ENCODE results near the gene SGMS1. TPM values are rescaled to one million over a fixed set of nuclear protein-coding genes. Genes with fewer than 3 reads are reported as not detected.

The SGMS1 gene
- total RNA-seq, 2 donors from 2014 or later, result 32.5 to 35.9 TPM

DNA sequence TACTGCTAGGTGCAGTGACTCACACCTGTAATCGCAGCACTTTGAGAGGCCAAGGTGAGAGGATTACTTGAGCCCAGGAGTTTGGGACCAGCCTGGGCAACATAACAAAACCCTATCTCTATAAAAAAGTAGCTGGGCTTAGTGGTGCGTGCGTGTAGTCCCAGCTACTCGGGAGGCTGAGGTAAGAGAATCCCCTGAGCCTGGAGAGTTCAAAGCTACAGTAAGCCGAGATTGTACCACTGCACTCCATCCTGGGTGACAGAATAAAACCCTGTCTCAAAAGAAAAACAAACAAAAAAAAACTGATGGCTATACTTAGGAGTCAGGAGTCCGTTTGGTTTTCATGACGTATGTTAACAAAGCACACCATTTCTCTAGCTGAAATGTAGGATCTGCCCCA lies 2.9 kb downstream of the SGMS1 start:
- Histone ChIP-seq H3K36me3 (no peaks in the 10 kb centered on the region), H3K27me3 (no peaks in the 10 kb centered on the region), H3K4me3 (no peak overlapping the region), H3K27ac (no peak overlapping the region), H3K4me1 (peaks cover 0 to 33% of the 10 kb centered on the region in 2 donors), H3K9me3 (no peaks in the 10 kb centered on the region)
- no peak for DNase-seq (ENCODE audit: low spot score)
- no peak for TF ChIP-seq CTCF (IDR thresholded peaks at IDR 0.05)

DNA sequence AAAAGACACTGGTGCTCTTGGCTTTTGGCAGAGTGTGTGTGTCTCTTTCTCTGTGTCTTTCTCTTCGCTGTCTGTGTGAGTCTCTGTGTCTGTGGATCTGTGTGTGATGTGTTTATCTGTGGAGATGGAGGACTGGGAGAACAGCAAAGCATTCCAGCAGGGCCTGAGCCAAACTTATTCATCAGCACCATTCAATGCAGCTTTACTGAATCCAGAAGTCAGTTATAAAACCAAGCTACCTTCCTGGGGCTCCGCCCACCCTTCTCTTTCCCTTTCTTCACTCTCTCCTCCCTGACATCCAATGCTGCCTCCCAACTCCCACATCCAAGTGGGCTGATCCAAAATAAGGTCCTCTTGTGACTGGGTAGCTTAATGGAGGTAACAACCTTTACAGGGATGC lies 3.9 kb downstream of the SGMS1 start:
- DNase-seq (ENCODE audit: low spot score), result no peak
- no peak for TF ChIP-seq CTCF (IDR thresholded peaks at IDR 0.05)
- Histone ChIP-seq H3K36me3 (no peaks in the 10 kb centered on the region), H3K27me3 (no peaks in the 10 kb centered on the region), H3K4me1 (peaks cover 0 to 34% of the 10 kb centered on the region in 2 donors), H3K9me3 (no peaks in the 10 kb centered on the region), H3K27ac (no peak overlapping the region), H3K4me3 (no peak overlapping the region)

GRCh38 chr10:50619166-50619565 lies 4.6 kb downstream of the SGMS1 start:
- no peaks in the 10 kb centered on the region for H3K27me3 ChIP-seq
- H3K36me3 ChIP-seq, result no peaks in the 10 kb centered on the region
- TF ChIP-seq CTCF (IDR thresholded peaks at IDR 0.05), result no peak
- H3K4me3 ChIP-seq, result no peak overlapping the region
- no peaks in the 10 kb centered on the region for H3K9me3 ChIP-seq
- peaks cover 0 to 42% of the 10 kb centered on the region in 2 donors for H3K4me1 ChIP-seq
- no peak overlapping the region for H3K27ac ChIP-seq
- DNase-seq (ENCODE audit: low spot score), result no peak

DNA sequence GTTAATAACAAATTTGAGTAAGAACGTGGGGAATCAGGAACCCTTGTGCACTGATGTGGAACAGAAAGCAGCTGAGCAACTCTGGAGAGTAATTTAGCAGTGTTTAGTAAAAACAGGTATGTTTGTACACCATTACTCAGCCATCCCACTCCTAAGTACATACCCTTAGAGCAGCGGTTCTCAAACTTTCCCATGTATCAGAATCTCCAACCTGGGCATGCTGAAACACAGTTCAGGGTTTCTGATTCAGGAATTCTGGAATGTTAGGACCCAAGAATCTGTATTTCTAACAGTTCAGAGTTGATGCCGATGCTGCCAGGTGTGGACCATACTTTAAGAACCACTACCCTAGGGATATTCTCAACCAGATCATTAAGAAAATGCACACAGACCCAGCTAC lies 5.1 kb downstream of the SGMS1 start:
- Histone ChIP-seq H3K27me3 (no peaks in the 10 kb centered on the region), H3K27ac (no peak overlapping the region), H3K4me1 (peaks cover 0 to 45% of the 10 kb centered on the region in 2 donors)

GRCh38 chr10:50615658-50616057 lies 8.1 kb downstream of the SGMS1 start:
- Histone ChIP-seq H3K4me1 (peaks cover 0 to 50% of the 10 kb centered on the region in 2 donors), H3K27ac (no peak overlapping the region), H3K9me3 (no peaks in the 10 kb centered on the region), H3K36me3 (no peaks in the 10 kb centered on the region), H3K4me3 (no peak overlapping the region), H3K27me3 (no peaks in the 10 kb centered on the region)
- TF ChIP-seq CTCF (IDR thresholded peaks at IDR 0.05), result no peak
- no peak for DNase-seq (ENCODE audit: low spot score)

More for the DNA sequence above, 5.1 kb downstream of the SGMS1 start:
- Histone ChIP-seq H3K36me3 (no peaks in the 10 kb centered on the region), H3K4me3 (no peak overlapping the region), H3K9me3 (no peaks in the 10 kb centered on the region)
- TF ChIP-seq CTCF (IDR thresholded peaks at IDR 0.05), result no peak
- DNase-seq (ENCODE audit: low spot score), result no peak

DNA sequence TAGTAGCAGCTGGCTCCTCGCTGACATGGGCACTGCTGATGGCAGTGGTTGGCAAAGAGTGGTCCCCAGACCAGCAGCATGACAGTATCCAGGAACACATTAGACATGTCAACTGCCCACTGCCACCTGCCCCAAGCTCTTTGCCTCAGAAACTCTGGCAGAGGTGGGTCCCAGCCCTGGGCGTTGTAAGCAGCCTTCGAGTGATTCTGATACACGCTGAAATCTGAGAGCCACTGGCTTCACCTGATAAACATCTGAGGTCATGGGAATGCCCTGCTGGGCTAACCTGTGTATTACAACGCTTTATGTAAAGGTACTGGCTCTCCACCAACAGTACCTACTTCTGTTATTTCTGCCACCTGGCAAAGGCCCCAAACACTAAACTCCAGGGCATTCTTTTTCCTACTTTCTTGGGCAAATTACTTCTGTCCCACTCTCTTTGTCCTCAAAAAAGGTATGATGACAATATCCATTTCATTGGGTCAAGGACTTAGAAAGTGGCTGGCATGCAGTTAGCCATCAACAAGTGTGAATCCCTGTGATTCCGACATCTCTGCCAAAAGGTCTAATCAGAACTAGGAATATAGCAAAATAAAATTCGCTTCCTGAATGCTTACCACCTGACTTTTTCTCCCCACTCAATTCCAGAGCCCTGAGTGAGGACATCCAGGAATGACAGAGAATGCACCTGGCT lies 9.2 kb downstream of the SGMS1 start:
- no peaks in the 10 kb centered on the region for H3K27me3 ChIP-seq
- no peak for TF ChIP-seq CTCF (IDR thresholded peaks at IDR 0.05)
- no peak overlapping the region for H3K27ac ChIP-seq
- peaks cover 0 to 50% of the 10 kb centered on the region in 2 donors for H3K4me1 ChIP-seq
- no peak for DNase-seq (ENCODE audit: low spot score)
- H3K4me3 ChIP-seq, result no peak overlapping the region
- no peaks in the 10 kb centered on the region for H3K9me3 ChIP-seq
- H3K36me3 ChIP-seq, result no peaks in the 10 kb centered on the region

Measured in right atrium auricular region (tissue), 2 donors.